ENCODE results near the gene VTCN1.
"Not testable (repeated sequence)": the region's sequence is repeated elsewhere in the genome, so short reads cannot be mapped to it uniquely, and the experiment has no call there.

VTCN1 gene

GRCh38 chr1:117210831-117211261 lies at the start of gene VTCN1:
Gene VTCN1 (minus strand): TSS chr1:117210927. CDS start chr1:117210855, 72 bp downstream.
- no peak for DNase-seq (ENCODE audit: low read depth in 3 of 3)

- no peak for DNase-seq (ENCODE audit: low read depth in 3 of 3)
Measured at GRCh38 chr1:117258791-117259190, 48.1 kb upstream of the VTCN1 start.

DNA sequence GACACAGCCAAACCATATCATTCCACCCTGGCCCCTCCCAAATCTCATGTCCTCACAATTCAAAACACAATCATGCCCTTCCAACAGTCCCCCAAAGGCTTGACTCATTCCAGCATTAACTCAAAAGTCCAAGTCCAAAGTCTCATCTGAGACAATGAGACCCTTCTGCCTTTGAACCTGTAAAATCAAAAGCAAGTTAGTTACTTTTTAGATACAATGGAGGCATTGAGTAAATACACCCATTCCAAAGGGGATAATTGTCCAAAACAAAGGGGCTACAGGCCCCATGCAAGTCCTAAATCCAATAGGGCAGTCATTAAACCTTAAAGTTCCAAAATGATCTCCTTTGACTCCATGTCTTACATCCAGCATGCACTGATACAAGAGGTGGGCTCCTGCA lies 47.3 kb upstream of the VTCN1 start:
- DNase-seq (ENCODE audit: low read depth in 3 of 3): not testable (repeated sequence)

DNA sequence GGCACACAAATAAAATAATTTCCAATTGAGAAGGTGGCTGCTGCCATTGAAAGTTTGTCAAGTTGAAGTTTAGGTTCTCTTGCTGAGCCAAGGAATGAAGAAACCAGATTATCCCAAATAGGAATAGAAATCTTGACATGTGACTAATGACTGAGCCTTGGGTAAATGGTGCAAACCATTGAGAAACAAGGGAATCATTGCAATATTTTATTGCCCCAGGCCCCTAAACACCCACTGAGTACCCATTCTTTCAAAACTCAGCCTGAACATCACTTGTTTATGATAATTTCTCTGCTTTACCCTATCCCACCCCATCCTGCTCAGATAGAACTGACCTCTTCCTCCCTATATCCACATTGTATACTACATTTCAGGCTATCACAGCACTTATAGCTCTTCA lies 46.6 kb upstream of the VTCN1 start:
- DNase-seq (ENCODE audit: low read depth in 3 of 3): no peak

- no peak for DNase-seq (ENCODE audit: low read depth in 3 of 3)
Measured at GRCh38 chr1:117250061-117250606, 39.4 kb upstream of the VTCN1 start.

- no peak for DNase-seq (ENCODE audit: low read depth in 3 of 3)
Measured at GRCh38 chr1:117244971-117245370, 34.2 kb upstream of the VTCN1 start.

- DNase-seq (ENCODE audit: low read depth in 3 of 3): no peak
Measured at GRCh38 chr1:117244306-117244705, 33.6 kb upstream of the VTCN1 start.

DNA sequence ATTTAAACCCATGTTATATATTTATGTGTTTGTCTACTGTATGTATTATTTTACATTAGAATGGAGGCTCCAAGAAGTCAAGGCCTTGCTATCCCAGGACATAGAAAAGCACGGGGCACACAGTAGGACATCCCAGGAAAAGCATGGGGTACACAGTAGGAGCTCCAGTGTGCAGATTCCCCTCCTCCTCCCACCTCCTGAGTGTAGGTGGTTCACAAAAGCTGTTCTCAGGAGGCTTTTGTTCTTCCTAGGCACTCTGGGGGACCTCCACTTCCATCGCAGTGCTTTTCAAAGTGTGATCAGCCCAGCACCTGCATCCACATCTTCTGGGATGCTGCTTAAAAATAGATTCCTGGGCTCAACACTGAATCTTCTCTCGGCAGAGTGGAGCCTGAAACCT lies 30.8 kb upstream of the VTCN1 start:
- DNase-seq (ENCODE audit: low read depth in 3 of 3): no peak

DNA sequence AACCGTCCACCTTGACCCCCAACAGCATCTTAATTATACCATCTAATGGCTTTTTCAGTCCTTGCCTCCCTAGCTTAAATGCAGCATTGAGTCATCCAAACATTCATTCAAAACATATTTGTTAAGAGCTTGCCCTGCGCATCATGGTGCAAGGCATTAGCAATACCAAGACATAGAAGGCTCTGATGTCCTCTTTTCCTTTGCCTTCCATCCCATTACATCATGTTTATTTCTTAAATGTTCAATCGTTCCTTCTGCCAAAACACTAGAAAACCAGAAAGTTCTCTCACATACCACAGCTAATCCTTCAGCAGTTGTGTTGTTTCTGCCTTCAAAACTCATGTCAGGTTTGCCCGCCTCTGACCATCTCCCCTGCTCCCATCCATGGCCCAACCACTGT lies 29.8 kb upstream of the VTCN1 start:
- no peak for DNase-seq (ENCODE audit: low read depth in 3 of 3)

DNA sequence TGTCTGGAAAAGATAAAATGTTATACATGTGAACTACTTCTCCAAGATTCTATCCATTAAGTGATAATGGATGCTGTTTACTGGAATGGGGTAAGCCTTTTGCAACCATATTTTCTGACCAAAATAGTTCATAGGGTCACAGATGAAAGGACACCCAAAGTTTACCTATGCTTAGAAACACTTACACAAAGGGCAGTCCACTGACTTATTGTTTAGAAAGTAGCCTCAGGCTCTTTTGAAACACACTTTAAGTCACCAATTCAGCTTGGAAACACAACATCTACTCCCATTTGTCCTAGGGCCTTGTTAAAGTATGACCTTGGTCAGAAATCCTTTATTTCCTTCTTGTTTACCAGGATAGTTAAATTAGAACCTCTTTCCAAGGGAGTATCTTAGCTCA lies 28.7 kb upstream of the VTCN1 start:
- DNase-seq (ENCODE audit: low read depth in 3 of 3): no peak

DNA sequence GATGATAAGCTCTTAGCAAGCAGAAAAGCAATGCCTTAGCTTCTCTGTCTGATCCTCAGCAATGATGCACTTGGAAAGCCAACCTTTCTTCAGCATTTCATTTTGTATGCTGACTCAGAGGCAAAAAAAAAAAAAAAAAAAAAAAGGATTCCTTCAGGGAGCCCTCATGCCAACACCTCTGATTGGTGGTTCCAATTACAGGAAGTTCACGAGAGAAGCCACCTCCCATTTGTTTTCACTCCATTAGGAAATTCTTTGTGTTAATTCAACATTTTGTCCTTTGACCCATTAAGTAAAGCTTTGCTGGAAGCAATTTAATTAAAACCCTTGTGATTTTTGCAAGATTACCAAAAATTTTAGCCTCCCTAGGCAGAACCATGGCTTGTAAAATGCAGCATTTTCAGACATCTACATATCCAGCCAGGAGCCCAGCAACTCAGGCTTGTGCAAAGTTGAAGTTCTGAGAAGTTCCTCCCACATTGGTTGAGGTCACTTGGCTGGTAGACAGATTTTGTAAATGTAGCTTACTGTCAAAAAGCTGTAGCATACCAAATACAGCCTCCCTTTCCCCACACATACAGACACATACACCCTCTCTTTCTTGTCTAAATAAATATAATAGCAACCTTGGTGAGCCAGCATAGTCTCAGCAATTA lies 27.1 kb upstream of the VTCN1 start:
- no peak for DNase-seq (ENCODE audit: low read depth in 3 of 3)

GRCh38 chr1:117235863-117236465 lies 25.2 kb upstream of the VTCN1 start:
- no peak for DNase-seq (ENCODE audit: low read depth in 3 of 3)

- no peak for DNase-seq (ENCODE audit: low read depth in 3 of 3)
Measured at GRCh38 chr1:117232531-117232930, 21.8 kb upstream of the VTCN1 start.

DNA sequence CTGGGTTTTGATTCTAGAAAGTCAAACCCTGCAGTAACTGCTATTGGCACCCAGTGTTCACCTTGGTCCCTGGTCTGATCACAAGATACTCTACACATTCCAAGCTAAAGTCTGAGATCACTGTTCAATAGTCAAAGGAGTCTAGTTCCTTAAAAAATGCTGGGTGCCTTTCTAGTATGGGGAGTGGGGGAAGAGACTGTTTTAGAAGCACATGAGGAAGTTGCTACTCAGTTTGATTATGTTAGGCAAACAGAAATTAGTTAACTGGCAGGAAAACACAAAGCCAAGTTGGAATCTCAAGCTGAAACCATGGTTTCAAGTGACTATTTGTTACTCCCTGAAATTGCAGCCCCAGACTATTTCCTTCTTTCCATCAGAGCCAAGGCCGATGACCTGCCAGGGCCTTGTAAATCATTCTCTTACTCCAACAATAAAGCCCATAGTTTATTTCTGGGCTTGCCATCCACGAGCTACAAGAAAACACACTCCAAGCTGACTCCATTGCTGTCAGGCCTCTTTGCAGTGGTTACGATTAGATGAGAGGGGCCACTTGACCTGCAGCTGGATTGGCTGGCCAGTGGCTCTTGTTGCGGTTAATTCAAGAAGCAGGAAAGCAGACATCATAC lies 21.1 kb upstream of the VTCN1 start:
- no peak for DNase-seq (ENCODE audit: low read depth in 3 of 3)

GRCh38 chr1:117231312-117231711 lies 20.6 kb upstream of the VTCN1 start:
- no peak for DNase-seq (ENCODE audit: low read depth in 3 of 3)

GRCh38 chr1:117229217-117229616 lies 18.5 kb upstream of the VTCN1 start:
- no peak for DNase-seq (ENCODE audit: low read depth in 3 of 3)

DNA sequence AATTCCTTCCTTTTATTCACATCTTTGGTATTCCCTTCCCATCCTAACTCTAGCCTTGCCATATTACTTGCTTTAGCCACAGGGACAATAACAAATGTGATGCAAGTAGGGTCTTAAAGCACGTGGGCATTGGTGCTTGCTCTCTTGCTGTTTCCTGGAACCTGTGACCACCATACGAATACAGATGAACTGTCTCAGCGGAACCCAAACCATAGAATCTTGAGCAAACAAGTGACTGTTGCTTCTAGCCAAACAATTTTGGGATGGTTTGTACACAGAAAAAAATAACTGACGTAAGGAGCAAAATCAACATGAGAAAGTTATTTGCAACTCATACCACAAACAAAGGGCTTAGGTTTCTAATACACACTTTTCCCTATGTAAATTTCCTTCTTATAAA lies 15.2 kb upstream of the VTCN1 start:
- no peak for DNase-seq (ENCODE audit: low read depth in 3 of 3)

DNA sequence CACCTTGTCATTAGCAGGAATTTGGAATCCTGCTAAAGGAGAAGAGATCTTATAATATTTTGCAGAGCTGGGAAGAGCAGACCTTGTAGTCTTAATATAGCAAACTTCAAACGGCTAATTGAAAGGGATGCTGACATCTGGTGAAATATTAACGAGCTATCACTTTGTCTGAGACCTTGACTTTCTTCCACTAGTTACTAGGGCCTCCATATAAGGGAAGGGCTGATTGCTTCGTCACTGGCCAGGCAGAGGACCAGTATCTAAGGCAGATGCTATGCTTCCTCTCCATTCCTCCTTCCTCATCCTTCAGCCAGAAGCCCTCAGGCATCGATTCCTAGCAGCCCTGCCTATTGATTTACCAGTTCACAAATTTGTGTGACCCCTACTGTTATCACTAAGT lies 6.0 kb upstream of the VTCN1 start:
- DNase-seq (ENCODE audit: low read depth in 3 of 3): no peak

- no peak for DNase-seq (ENCODE audit: low read depth in 3 of 3)
Measured at GRCh38 chr1:117215733-117216462, 5.2 kb upstream of the VTCN1 start.

GRCh38 chr1:117215019-117215418 lies 4.3 kb upstream of the VTCN1 start:
- no peak for DNase-seq (ENCODE audit: low read depth in 3 of 3)

DNA sequence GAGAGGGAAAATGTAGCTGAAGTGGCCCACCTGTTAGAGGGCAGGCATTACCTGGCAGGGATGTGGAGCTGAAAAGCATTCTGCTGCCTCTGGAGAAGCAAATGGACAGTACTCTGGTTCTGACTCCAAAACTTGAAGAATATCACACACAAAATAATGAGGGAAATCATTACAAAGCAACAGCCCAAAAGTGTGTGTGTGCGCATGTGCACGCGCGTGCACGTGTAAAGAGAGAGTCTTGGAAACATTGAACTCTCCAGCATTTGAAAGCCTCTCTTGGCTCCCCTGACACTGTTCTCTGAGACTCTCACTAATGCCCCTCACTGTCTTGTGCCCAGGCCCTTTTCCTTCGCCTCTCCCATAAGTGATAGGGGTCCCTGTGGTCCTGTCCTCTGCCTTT lies 2.3 kb upstream of the VTCN1 start:
- no peak for DNase-seq (ENCODE audit: low read depth in 3 of 3)

GRCh38 chr1:117210386-117210785 lies 341 bp downstream of the VTCN1 start:
- DNase-seq (ENCODE audit: low read depth in 3 of 3): no peak
